ENCODE results near the gene SURF1.
"Not testable (repeated sequence)": the region's sequence is repeated elsewhere in the genome, so short reads cannot be mapped to it uniquely, and the experiment has no call there.

The SURF1 gene

DNA sequence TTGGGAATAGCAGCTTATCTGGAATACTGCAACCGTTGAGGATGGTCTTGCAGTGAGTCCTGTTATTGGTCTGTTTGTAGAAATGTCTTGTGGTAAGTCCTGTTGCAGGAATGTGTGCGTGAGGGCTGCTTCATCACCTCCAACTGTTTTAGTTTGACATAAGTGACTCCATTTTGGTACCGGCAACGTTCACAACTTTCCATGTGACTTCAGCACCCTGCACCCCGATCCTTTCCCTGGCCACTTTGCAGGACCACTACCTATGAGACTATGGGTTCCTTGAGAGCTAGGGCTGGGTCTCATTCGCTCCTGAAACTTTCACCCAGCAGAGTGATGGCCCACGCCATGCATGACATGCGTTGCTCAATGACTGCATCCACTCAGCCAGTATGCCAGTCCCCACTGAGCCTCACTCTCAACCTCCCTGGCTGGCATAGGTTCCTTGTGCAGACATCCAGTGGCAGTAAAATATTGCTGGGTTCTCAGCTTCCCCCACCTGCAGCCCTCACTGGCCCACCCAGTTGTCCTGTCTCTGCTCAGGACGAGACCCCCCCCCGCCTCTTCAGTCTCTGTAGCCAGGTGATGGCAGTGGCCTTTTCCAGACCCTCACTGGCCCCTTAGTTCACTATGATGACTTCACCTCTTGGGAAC, 28.3 kb downstream of the SURF1 start:
- Histone ChIP-seq H3K4me1 (ENCODE audit: insufficient read depth, poor library complexity, severe bottlenecking) (no peaks in the 10 kb centered on the region), H3K4me3 (ENCODE audit: severe bottlenecking) (no peak overlapping the region), H3K27me3 (ENCODE audit: insufficient read depth, poor library complexity, severe bottlenecking) (no peaks in the 10 kb centered on the region), H3K36me3 (ENCODE audit: low read depth) (peaks cover 23% of the 10 kb centered on the region), H3K9me3 (ENCODE audit: severe bottlenecking) (no peaks in the 10 kb centered on the region), H3K27ac (ENCODE audit: poor library complexity, severe bottlenecking) (no peak overlapping the region)
- DNase-seq (ENCODE audit: low spot score) (no peak), ATAC-seq (ENCODE audit: low read depth) (no peak; the same call in 2 of the 3 replicates)
- TF ChIP-seq, protein P1, sequence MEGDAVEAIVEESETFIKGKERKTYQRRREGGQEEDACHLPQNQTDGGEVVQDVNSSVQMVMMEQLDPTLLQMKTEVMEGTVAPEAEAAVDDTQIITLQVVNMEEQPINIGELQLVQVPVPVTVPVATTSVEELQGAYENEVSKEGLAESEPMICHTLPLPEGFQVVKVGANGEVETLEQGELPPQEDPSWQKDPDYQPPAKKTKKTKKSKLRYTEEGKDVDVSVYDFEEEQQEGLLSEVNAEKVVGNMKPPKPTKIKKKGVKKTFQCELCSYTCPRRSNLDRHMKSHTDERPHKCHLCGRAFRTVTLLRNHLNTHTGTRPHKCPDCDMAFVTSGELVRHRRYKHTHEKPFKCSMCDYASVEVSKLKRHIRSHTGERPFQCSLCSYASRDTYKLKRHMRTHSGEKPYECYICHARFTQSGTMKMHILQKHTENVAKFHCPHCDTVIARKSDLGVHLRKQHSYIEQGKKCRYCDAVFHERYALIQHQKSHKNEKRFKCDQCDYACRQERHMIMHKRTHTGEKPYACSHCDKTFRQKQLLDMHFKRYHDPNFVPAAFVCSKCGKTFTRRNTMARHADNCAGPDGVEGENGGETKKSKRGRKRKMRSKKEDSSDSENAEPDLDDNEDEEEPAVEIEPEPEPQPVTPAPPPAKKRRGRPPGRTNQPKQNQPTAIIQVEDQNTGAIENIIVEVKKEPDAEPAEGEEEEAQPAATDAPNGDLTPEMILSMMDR (IDR thresholded peaks at IDR 0.05; ENCODE audit: poor library complexity, severe bottlenecking): no peak

GRCh38 chr9:133327021-133327420, 29.3 kb downstream of the SURF1 start:
- DNase-seq (ENCODE audit: low spot score); H3K4me1 ChIP-seq (ENCODE audit: insufficient read depth, poor library complexity, severe bottlenecking); H3K27me3 ChIP-seq (ENCODE audit: insufficient read depth, poor library complexity, severe bottlenecking); H3K9me3 ChIP-seq (ENCODE audit: severe bottlenecking); ATAC-seq (ENCODE audit: low read depth); H3K27ac ChIP-seq (ENCODE audit: poor library complexity, severe bottlenecking); H3K4me3 ChIP-seq (ENCODE audit: severe bottlenecking): not testable (repeated sequence)
- peaks cover 14% of the 10 kb centered on the region for H3K36me3 ChIP-seq (ENCODE audit: low read depth)

DNA sequence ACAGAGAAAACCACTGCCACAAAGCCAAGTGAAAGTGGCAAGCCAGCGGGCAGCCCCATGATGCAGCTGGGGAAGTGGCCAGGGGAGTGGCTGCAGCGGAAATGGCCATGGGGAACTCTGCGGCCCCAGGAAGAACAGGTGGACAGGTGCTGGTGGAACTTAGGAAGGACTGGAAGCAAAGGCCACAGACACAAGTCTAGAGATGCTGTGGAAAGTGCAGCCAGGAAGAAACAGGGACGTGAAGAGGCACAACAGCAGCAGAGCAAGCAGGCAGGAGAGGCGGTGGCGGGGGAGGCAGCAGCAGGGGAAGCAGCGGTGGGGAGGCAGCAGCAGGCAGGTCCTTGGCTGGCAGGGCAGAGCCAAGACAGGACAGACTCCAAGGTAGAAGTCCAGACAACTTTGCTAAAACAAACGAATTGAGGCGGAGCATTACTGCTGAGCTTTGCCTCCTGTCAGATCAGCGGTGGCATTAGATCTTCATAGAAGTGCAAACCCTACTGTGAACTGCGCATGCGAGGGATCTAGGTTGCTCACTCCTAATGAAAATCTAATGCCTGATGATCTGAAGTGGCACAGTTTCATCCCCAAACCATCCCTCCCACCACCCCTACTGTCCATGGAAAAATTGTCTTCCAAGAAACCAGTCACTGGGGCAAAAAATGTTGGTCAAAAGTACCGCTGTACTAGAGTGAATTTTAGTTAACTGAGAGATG, 32.1 kb downstream of the SURF1 start:
- ATAC-seq (ENCODE audit: low read depth): no peak
- TF ChIP-seq, protein P1 (IDR thresholded peaks at IDR 0.05; ENCODE audit: poor library complexity, severe bottlenecking): no peak

GRCh38 chr9:133323211-133323610, 33.1 kb downstream of the SURF1 start:
- ATAC-seq (ENCODE audit: low read depth): no peak
- Histone ChIP-seq H3K36me3 (ENCODE audit: low read depth) (no peaks in the 10 kb centered on the region), H3K27ac (ENCODE audit: poor library complexity, severe bottlenecking) (no peak overlapping the region), H3K4me3 (ENCODE audit: severe bottlenecking) (no peak overlapping the region), H3K9me3 (ENCODE audit: severe bottlenecking) (no peaks in the 10 kb centered on the region), H3K27me3 (ENCODE audit: insufficient read depth, poor library complexity, severe bottlenecking) (no peaks in the 10 kb centered on the region), H3K4me1 (ENCODE audit: insufficient read depth, poor library complexity, severe bottlenecking) (no peaks in the 10 kb centered on the region)
- TF ChIP-seq, protein P1 (IDR thresholded peaks at IDR 0.05; ENCODE audit: poor library complexity, severe bottlenecking): no peak
- no peak for DNase-seq (ENCODE audit: low spot score)

More for the DNA sequence above, 32.1 kb downstream of the SURF1 start:
- Histone ChIP-seq H3K4me1 (ENCODE audit: insufficient read depth, poor library complexity, severe bottlenecking) (no peaks in the 10 kb centered on the region), H3K27ac (ENCODE audit: poor library complexity, severe bottlenecking) (no peak overlapping the region), H3K4me3 (ENCODE audit: severe bottlenecking) (no peak overlapping the region), H3K9me3 (ENCODE audit: severe bottlenecking) (no peaks in the 10 kb centered on the region), H3K36me3 (ENCODE audit: low read depth) (no peaks in the 10 kb centered on the region), H3K27me3 (ENCODE audit: insufficient read depth, poor library complexity, severe bottlenecking) (no peaks in the 10 kb centered on the region)
- DNase-seq (ENCODE audit: low spot score): no peak

GRCh38 chr9:133322701-133323100, 33.6 kb downstream of the SURF1 start:
- Histone ChIP-seq H3K4me3 (ENCODE audit: severe bottlenecking) (no peak overlapping the region), H3K9me3 (ENCODE audit: severe bottlenecking) (no peaks in the 10 kb centered on the region), H3K36me3 (ENCODE audit: low read depth) (no peaks in the 10 kb centered on the region), H3K27ac (ENCODE audit: poor library complexity, severe bottlenecking) (no peak overlapping the region), H3K27me3 (ENCODE audit: insufficient read depth, poor library complexity, severe bottlenecking) (no peaks in the 10 kb centered on the region), H3K4me1 (ENCODE audit: insufficient read depth, poor library complexity, severe bottlenecking) (no peaks in the 10 kb centered on the region)
- TF ChIP-seq, protein P1 (IDR thresholded peaks at IDR 0.05; ENCODE audit: poor library complexity, severe bottlenecking): no peak
- ATAC-seq (ENCODE audit: low read depth) (no peak), DNase-seq (ENCODE audit: low spot score) (no peak)
